A172 (cell line): ENCODE results near the gene ATG7. TPM values are rescaled to one million over a fixed set of nuclear protein-coding genes. Genes with fewer than 3 reads are reported as not detected.

Experiments
- total RNA-seq: library from RNA; depleted of rRNA; stranded (reverse); fragments of >200 nt; shearing (Covaris generic); gene quantifications from 2 replicates; pipeline ENCODE4 v1.2.3, GENCODE V29; 2014; rRNA removed

ATG7 gene
- total RNA-seq, 1 experiment from 2014 or later = 68.2 TPM

Other genes with a start within 250 kb of the ATG7 start
- 11.3 and 12.7 TPM in 2 replicates for gene HRH1, start 117.9 kb upstream of the ATG7 start, total RNA-seq